RWPE2 (cell line): ENCODE measurements around the gene ZMIZ1.

Experiments
- ATAC-seq: fragments of 200-7000 bp; cut with Tn5 transposase; 3 replicates; pipeline ENCODE4 v1.9.1; 2021; ENCODE audit warnings: low read depth
- DNase-seq: peaks from one replicate; pipeline ENCODE4 v3.0.0-alpha.2; 2020; ENCODE audit warnings: low spot score
- H3K27ac ChIP-seq: fragments of 450-650 bp; 2 replicates; pipeline ENCODE4 v1.5.1; 2017; ENCODE audit warnings: mild to moderate bottlenecking; ENCODE audit not compliant: poor library complexity, severe bottlenecking
- H3K27me3 ChIP-seq: fragments of 250-450 bp; sonication (Bioruptor Pico); 2 replicates; pipeline ENCODE4 v1.5.1; 2021; ENCODE audit warnings: mild to moderate bottlenecking, moderate library complexity; ENCODE audit not compliant: insufficient read depth, poor library complexity, severe bottlenecking
- H3K36me3 ChIP-seq: fragments of 250-450 bp; sonication (Bioruptor Pico); 2 replicates; pipeline ENCODE4 v1.5.1; 2020; ENCODE audit warnings: low read depth, mild to moderate bottlenecking, moderate library complexity
- H3K4me1 ChIP-seq: fragments of 250-450 bp; sonication (Bioruptor Pico); 2 replicates; pipeline ENCODE4 v1.5.1; 2021; ENCODE audit warnings: mild to moderate bottlenecking, moderate library complexity; ENCODE audit not compliant: insufficient read depth, poor library complexity, severe bottlenecking
- H3K4me3 ChIP-seq: fragments of 250-450 bp; sonication (Bioruptor Pico); 2 replicates; pipeline ENCODE4 v1.5.1; 2021; ENCODE audit warnings: mild to moderate bottlenecking, moderate library complexity; ENCODE audit not compliant: severe bottlenecking
- H3K9me3 ChIP-seq: fragments of 250-450 bp; sonication (Bioruptor Pico); 2 replicates; pipeline ENCODE4 v1.5.1; 2021; ENCODE audit warnings: mild to moderate bottlenecking, moderate library complexity; ENCODE audit not compliant: severe bottlenecking
- CTCF ChIP-seq: fragments of 450-650 bp; IDR thresholded peaks from one replicate; pipeline ENCODE4 v1.5.1; 2017; ENCODE audit warnings: mild to moderate bottlenecking, moderate library complexity; ENCODE audit not compliant: poor library complexity, severe bottlenecking

Gene ZMIZ1

DNA sequence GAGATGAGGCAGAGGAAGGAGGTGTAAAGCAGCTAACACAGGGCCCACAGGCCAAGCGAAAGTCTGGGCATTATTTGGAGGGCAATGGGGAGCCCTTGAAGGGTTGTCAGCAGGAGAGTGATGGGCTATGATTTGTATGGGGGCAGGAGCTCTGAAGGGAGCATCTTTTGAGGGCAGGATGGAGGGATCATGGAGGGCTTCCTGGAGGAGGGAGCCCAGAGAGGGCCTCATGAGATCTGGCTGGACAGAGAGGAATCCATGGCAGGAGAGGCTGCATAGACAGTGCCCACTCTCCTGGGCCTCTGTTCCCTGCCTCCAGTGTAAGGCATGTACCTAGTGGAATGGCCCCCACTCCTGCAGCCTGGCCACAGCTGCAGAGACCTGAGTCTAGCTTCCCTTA is 141.9 kb downstream of the ZMIZ1 start:
- Histone ChIP-seq H3K9me3 (no peaks in the 10 kb centered on the region), H3K27me3 (no peaks in the 10 kb centered on the region), H3K27ac (no peak overlapping the region), H3K4me3 (no peak overlapping the region), H3K36me3 (peaks cover 19% of the 10 kb centered on the region), H3K4me1 (no peaks in the 10 kb centered on the region)
- TF ChIP-seq CTCF, result no peak
- DNase-seq (no peak), ATAC-seq (no peak)

GRCh38 chr10:79211616-79212015 is 142.8 kb downstream of the ZMIZ1 start:
- no peak for ATAC-seq
- no peaks in the 10 kb centered on the region for H3K9me3 ChIP-seq
- DNase-seq, result no peak
- no peak for TF ChIP-seq CTCF
- H3K4me1 ChIP-seq, result no peaks in the 10 kb centered on the region
- no peak overlapping the region for H3K4me3 ChIP-seq
- no peaks in the 10 kb centered on the region for H3K27me3 ChIP-seq
- H3K36me3 ChIP-seq, result peaks cover 27% of the 10 kb centered on the region
- no peak overlapping the region for H3K27ac ChIP-seq

GRCh38 chr10:79215531-79215930 is 146.8 kb downstream of the ZMIZ1 start:
- H3K9me3 ChIP-seq, result no peaks in the 10 kb centered on the region
- peaks cover 29% of the 10 kb centered on the region for H3K36me3 ChIP-seq
- no peak overlapping the region for H3K27ac ChIP-seq
- ATAC-seq (no peak), DNase-seq (no peak)
- no peak overlapping the region for H3K4me3 ChIP-seq
- no peak for TF ChIP-seq CTCF
- no peaks in the 10 kb centered on the region for H3K4me1 ChIP-seq
- H3K27me3 ChIP-seq, result no peaks in the 10 kb centered on the region

- peaks cover 29% of the 10 kb centered on the region for H3K36me3 ChIP-seq
- TF ChIP-seq CTCF, result no peak
- ATAC-seq, result no peak
Observed at GRCh38 chr10:79219322-79219957, 150.7 kb downstream of the ZMIZ1 start.

GRCh38 chr10:79220307-79220706 is 151.5 kb downstream of the ZMIZ1 start:
- Histone ChIP-seq H3K27me3 (no peaks in the 10 kb centered on the region), H3K9me3 (no peaks in the 10 kb centered on the region), H3K4me1 (no peaks in the 10 kb centered on the region), H3K36me3 (peaks cover 28% of the 10 kb centered on the region), H3K4me3 (no peak overlapping the region), H3K27ac (no peak overlapping the region)
- no peak for DNase-seq
- no peak; the same call in 2 of the 3 replicates for ATAC-seq
- TF ChIP-seq CTCF, result no peak

More at GRCh38 chr10:79219322-79219957, 150.7 kb downstream of the ZMIZ1 start:
- no peak for DNase-seq
- Histone ChIP-seq H3K4me3 (no peak overlapping the region), H3K9me3 (no peaks in the 10 kb centered on the region), H3K27me3 (no peaks in the 10 kb centered on the region), H3K4me1 (no peaks in the 10 kb centered on the region), H3K27ac (no peak overlapping the region)
